HL-60 (cell line): Measurements from ENCODE around the gene SIX6.

Source experiments
- CTCF ChIP-seq: IDR thresholded peaks from one replicate; pipeline ENCODE4 v1.5.1; 2011; ENCODE audit warnings: low read length, control low read depth, inconsistent platforms; ENCODE audit not compliant: insufficient read depth
- GABPA ChIP-seq: IDR thresholded peaks from 2 replicates; pipeline ENCODE4 v1.6.1; 2012; ENCODE audit warnings: low read depth

- no peak for TF ChIP-seq CTCF
- TF ChIP-seq GABPA, result no peak
Measured at GRCh38 chr14:60509438-60510253, 700 bp downstream of the SIX6 start.
